PC-9 (cell line): ENCODE measurements around the gene CASQ2.

Source experiments
- CTCF ChIP-seq: fragments of 200-600 bp; sonication (generic); conservative IDR thresholded peaks from 2 replicates; pipeline ENCODE4 v1.6.1; 2017; ENCODE audit warnings: mixed run types, antibody characterized with exemption, mild to moderate bottlenecking, moderate library complexity
- EZH2 ChIP-seq: fragments of 200-600 bp; sonication (generic); IDR thresholded peaks from 2 replicates; pipeline ENCODE4 v1.8.0; 2017; ENCODE audit warnings: antibody characterized with exemption, low read depth

GRCh38 chr1:115722221-115722620 lies 46.3 kb downstream of the CASQ2 start:
- TF ChIP-seq CTCF (no peak), EZH2 (no peak)
